MM.1S (cell line): ENCODE measurements around the gene ARFRP1.

ENCODE experiments used
- EZH2phosphoT487 ChIP-seq: fragments of 300-600 bp; sonication (generic); IDR thresholded peaks from 2 replicates; pipeline ENCODE4 v1.6.1; 2018; ENCODE audit warnings: antibody characterized with exemption, low read length
- TF ChIP-seq, protein P1 (sequence below): fragments of 300-600 bp; sonication (generic); IDR thresholded peaks from 2 replicates; pipeline ENCODE4 v1.5.1; 2016; ENCODE audit warnings: antibody characterized with exemption, low read length, mixed read lengths

DNA sequence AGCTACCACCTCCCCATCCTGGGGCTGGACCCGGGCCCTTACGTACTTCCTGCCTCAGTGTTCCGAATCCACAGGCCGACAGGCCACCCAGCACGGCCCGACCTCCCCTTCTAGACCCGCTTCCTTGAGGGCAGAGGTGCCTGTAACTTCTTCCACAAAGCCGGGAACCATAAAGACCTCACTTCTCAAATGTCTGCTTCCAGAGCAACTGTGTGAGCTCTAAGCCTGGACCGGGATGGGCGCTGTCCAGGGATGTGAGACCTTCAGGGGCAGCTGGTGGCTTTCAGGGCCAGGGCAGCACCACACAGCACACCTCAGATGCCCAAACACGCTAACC lies 41.1 kb upstream of the ARFRP1 start:
- TF ChIP-seq, protein P1, sequence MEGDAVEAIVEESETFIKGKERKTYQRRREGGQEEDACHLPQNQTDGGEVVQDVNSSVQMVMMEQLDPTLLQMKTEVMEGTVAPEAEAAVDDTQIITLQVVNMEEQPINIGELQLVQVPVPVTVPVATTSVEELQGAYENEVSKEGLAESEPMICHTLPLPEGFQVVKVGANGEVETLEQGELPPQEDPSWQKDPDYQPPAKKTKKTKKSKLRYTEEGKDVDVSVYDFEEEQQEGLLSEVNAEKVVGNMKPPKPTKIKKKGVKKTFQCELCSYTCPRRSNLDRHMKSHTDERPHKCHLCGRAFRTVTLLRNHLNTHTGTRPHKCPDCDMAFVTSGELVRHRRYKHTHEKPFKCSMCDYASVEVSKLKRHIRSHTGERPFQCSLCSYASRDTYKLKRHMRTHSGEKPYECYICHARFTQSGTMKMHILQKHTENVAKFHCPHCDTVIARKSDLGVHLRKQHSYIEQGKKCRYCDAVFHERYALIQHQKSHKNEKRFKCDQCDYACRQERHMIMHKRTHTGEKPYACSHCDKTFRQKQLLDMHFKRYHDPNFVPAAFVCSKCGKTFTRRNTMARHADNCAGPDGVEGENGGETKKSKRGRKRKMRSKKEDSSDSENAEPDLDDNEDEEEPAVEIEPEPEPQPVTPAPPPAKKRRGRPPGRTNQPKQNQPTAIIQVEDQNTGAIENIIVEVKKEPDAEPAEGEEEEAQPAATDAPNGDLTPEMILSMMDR = no peak
- no peak for TF ChIP-seq EZH2phosphoT487
